Activated CD8-positive, alpha-beta T cell treated with anti-CD3 and anti-CD28 coated beads for 36 hours (primary cell): ENCODE measurements around the gene EPHB4. TPM values are rescaled to one million over a fixed set of nuclear protein-coding genes. Genes with fewer than 3 reads are reported as not detected.
"Not testable (repeated sequence)": the region's sequence is repeated elsewhere in the genome, so short reads cannot be mapped to it uniquely, and the experiment has no call there.

Experiments used
- ATAC-seq: fragments of 200-7000 bp; cut with Tn5 transposase; one replicate; pipeline ENCODE4 v1.10.0; 2021; ENCODE audit warnings: mild to moderate bottlenecking, moderate library complexity
- CTCF ChIA-PET: fragments of 350-600 bp; sonication (Branson Sonifier 250); formaldehyde crosslinking; loops from one replicate; lab custom pipeline; 2021; ENCODE audit warnings: antibody characterized with exemption; lab: Charles Lee
- POLR2A ChIA-PET: fragments of 350-600 bp; sonication (Branson Sonifier 250); formaldehyde crosslinking; loops from one replicate; lab custom pipeline; 2021; ENCODE audit warnings: antibody characterized with exemption; lab: Charles Lee
- DNase-seq: peaks from one replicate; pipeline ENCODE4 v3.0.0-alpha.2; 2020
- H3K27ac Mint-ChIP-seq: one replicate; pipeline ENCODE4 v1.8.0; 2021; ENCODE audit warnings: mild to moderate bottlenecking, mixed read lengths
- H3K27me3 Mint-ChIP-seq: one replicate; pipeline ENCODE4 v1.8.0; 2021; ENCODE audit warnings: mixed read lengths
- H3K36me3 Mint-ChIP-seq: one replicate; pipeline ENCODE4 v1.8.0; 2021; ENCODE audit warnings: low read depth, mixed read lengths
- H3K4me1 Mint-ChIP-seq: one replicate; pipeline ENCODE4 v1.8.0; 2021; ENCODE audit warnings: low read depth, mixed read lengths
- H3K4me3 Mint-ChIP-seq: one replicate; pipeline ENCODE4 v1.8.0; 2021; ENCODE audit warnings: mild to moderate bottlenecking, moderate library complexity, mixed read lengths
- H3K9me3 Mint-ChIP-seq: one replicate; pipeline ENCODE4 v1.8.0; 2021; ENCODE audit warnings: mixed read lengths
- intact Hi-C: fragments of 100-400 bp; cut with micrococcal nuclease; formaldehyde crosslinking; loops from one replicate; pipeline ENCODE4 v1.10.0; 2022
- total RNA-seq, 2 experiments: library from RNA; stranded (reverse); gene quantifications; one replicate each; pipeline ENCODE4 v1.2.3, GENCODE V29; 2021
- TF ChIP-seq, protein P1 (sequence below): fragments of 200-600 bp; IDR thresholded peaks from one replicate; pipeline ENCODE4 v1.8.0; 2022; ENCODE audit warnings: antibody characterized with exemption, mild to moderate bottlenecking

The EPHB4 gene
- total RNA-seq, 2 experiments from 2014 or later: 4.8 to 5.8 TPM

DNA sequence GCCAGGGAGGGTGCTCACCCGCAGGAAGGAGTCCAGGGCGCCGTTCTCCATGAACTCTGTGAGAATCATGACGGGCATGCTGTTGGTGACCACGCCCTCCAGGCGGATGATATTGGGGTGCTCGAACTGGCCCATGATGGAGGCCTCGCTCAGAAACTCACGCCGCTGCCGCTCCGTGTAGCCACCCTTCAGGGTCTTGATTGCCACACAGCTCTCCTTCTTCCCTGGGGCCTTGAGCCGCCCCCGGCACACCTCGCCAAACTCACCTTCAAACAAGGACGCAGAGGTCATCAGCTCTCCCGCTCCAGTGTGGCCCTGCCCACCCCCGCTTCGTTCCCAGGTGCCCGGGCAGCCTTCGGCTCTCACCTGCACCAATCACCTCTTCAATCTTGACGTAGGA is 14.6 kb downstream of the EPHB4 start:
- intact Hi-C loops: no loop called here
- Mint-ChIP-seq H3K4me1 (no peaks in the 10 kb centered on the region), H3K4me3 (no peak overlapping the region), H3K27ac (no peak overlapping the region), H3K27me3 (no peaks in the 10 kb centered on the region), H3K9me3 (no peaks in the 10 kb centered on the region), H3K36me3 (no peaks in the 10 kb centered on the region)
- CTCF ChIA-PET: no interaction called here
- TF ChIP-seq, protein P1, sequence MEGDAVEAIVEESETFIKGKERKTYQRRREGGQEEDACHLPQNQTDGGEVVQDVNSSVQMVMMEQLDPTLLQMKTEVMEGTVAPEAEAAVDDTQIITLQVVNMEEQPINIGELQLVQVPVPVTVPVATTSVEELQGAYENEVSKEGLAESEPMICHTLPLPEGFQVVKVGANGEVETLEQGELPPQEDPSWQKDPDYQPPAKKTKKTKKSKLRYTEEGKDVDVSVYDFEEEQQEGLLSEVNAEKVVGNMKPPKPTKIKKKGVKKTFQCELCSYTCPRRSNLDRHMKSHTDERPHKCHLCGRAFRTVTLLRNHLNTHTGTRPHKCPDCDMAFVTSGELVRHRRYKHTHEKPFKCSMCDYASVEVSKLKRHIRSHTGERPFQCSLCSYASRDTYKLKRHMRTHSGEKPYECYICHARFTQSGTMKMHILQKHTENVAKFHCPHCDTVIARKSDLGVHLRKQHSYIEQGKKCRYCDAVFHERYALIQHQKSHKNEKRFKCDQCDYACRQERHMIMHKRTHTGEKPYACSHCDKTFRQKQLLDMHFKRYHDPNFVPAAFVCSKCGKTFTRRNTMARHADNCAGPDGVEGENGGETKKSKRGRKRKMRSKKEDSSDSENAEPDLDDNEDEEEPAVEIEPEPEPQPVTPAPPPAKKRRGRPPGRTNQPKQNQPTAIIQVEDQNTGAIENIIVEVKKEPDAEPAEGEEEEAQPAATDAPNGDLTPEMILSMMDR: no peak
- no peak for DNase-seq
- POLR2A ChIA-PET: no interaction called here
- ATAC-seq: no peak

DNA sequence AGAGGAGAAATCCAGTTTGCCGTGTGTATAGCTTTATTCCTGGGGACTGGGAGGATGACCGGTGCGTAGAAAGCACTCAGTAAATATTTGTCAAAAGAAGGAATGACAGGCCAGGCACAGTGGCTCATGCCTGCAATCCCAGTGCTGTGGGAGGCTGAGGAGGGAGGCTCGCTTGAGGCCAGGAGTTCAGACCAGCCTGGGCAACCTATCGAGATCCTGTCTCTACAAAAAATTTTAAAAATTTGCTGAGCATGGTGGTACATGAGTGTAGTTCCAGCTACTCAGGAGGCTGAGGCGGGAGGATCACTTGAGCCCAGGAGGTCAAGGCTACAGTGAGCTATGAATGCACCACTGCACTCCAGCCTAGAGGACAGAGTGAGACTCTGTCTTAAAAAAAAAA is 15.8 kb downstream of the EPHB4 start:
- Mint-ChIP-seq H3K4me1 (no peaks in the 10 kb centered on the region), H3K27me3 (no peaks in the 10 kb centered on the region), H3K9me3 (no peaks in the 10 kb centered on the region), H3K36me3 (no peaks in the 10 kb centered on the region), H3K27ac (no peak overlapping the region), H3K4me3 (no peak overlapping the region)
- CTCF ChIA-PET: interaction anchor here (0.8 to 1.4 kb wide), 2 partner anchors 11 to 40 kb away, joined by 3 to 7 read pairs; no protein-coding TSS in a partner anchor
- intact Hi-C loops: no loop called here
- DNase-seq (no peak), ATAC-seq (no peak)
- POLR2A ChIA-PET: no interaction called here
- TF ChIP-seq, protein P1: no peak

DNA sequence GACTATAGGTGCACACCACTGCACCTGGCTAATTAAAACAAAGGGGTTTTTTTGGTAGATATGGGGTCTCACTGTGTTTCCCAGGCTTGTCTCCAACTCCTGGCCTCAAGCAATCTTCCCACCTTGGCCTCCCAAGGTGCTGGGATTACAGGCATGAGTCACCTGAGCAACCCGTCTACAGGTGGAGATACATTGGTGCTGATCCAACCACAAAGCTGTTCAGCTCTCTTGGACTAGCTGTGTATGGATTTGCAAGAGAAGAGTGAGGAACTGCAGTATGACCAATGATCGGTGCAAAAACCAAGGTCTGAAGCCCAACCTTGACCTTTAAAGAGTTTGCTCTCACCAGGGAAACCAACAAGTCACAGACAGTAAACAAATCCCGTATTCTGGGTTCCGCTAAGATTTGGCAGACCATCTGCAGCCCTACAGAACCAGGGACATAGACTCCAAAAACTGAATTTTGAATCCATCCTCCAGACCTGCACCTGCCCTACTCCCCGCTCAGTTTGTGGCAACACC is 18.9 kb downstream of the EPHB4 start:
- Mint-ChIP-seq H3K9me3 (no peaks in the 10 kb centered on the region), H3K27ac (no peak overlapping the region), H3K36me3 (no peaks in the 10 kb centered on the region), H3K4me1 (peaks cover 4% of the 10 kb centered on the region), H3K27me3 (no peaks in the 10 kb centered on the region), H3K4me3 (no peak overlapping the region)
- intact Hi-C loops: no loop called here
- ChIA-PET CTCF (interaction anchor here (1.3 to 11.7 kb wide), 2 partner anchors 9 to 43 kb away, joined by 3 to 167 read pairs; partner anchors contain the start of gene SLC12A9), POLR2A (no interaction called here)
- TF ChIP-seq, protein P1: no peak
- DNase-seq (no peak), ATAC-seq (no peak)

DNA sequence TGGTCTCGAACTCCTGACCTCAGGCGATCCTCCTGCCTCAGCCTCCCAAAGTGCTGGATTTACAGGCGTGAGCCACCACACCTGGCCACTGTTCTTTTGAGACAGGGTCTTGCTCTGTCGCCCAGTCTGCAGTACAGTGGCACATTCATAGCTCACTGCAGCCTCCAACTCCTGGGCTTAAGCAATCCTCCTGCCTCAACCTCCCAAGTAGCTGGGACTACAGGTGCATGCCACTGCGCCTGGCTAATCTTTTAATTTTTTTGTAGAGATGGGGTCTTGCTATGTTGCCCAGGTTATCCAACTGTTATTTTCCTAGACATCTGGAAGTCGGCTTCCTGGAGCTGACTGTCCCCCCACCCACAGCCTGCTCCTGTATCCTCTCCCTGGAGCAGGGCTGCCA is 20.4 kb downstream of the EPHB4 start:
- H3K4me3 Mint-ChIP-seq, H3K4me1 Mint-ChIP-seq, intact Hi-C loops, H3K36me3 Mint-ChIP-seq, DNase-seq, H3K9me3 Mint-ChIP-seq, H3K27ac Mint-ChIP-seq, H3K27me3 Mint-ChIP-seq, ATAC-seq: not testable (repeated sequence)
- POLR2A ChIA-PET: interaction anchor here (0.7 kb wide), 1 partner anchor 55 kb away, joined by 3 read pairs; no protein-coding TSS in a partner anchor
- CTCF ChIA-PET: interaction anchor here (1.0 to 11.7 kb wide), 3 partner anchors 8 to 44 kb away, joined by 3 to 167 read pairs (median 5); partner anchors contain the start of gene SLC12A9

- Mint-ChIP-seq H3K4me3 (no peak overlapping the region), H3K27ac (no peak overlapping the region), H3K27me3 (no peaks in the 10 kb centered on the region), H3K4me1 (peaks cover 4% of the 10 kb centered on the region), H3K36me3 (no peaks in the 10 kb centered on the region), H3K9me3 (no peaks in the 10 kb centered on the region)
- ChIA-PET CTCF (interaction anchor here (1.2 to 11.7 kb wide), 2 partner anchors 45 to 89 kb away, joined by 4 to 167 read pairs; partner anchors contain the start of gene SLC12A9), POLR2A (no interaction called here)
- ATAC-seq (no peak), DNase-seq (no peak)
- intact Hi-C loops: no loop called here
- TF ChIP-seq, protein P1: no peak
These were observed 21.0 kb downstream of the EPHB4 start for GRCh38 chr7:100806276-100806675.
